Cortex of kidney (tissue), 1 donor: ENCODE results near the gene ATL1.

ENCODE experiments used
- DNase-seq: peaks from one replicate; lab custom pipeline; 2025; lab: John Stamatoyannopoulos, UW

ATL1 gene

DNA sequence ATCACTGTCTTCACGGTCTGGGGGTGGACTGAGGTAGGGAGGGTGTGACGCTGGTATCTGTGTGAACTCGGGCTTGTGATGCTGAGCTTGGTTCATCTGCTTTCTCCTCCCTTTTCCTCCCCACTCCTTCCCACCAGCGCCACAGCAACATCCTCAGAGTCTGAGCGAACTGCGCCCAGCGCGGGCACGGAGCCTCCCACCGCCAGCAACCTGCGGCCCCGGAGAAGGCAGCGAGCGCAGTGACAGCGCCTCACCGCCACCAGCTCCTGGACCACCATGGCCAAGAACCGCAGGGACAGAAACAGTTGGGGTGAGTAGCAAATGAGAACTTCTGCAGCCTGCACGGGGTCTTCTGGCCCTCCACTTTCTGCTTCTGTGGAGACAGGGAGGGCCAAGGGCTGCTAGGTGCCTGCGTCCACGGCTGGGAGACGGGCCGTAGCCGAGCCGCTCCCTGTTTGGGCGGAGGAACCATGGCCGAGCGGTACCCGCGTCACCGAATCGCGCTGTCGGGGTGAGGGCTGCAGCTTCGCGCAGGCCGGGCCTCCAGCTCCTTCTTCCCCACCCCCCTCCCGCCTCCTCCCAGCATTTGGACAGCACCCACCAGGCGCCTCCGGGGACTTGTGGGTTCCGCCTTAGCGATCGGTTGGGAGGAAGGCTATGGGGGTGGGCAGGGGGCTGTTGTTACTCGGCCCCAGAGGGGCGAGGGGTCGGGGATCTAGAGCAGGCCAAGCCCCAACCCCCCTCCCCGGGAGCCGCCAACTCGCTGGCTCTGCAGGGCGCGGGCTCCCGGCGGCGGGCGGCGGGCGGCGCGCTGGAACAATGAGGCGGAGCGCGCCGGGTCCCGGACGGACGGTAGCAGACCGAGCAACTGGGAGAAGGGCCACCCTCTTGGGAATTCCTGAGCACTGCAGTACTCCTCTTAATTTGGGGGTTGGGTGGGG lies at the start of gene ATL1:
Gene ATL1, plus strand, starts transcription at position 156 of the 941 bp plus-strand sequence. Its CDS starts 121 bp downstream, at position 277.
- peak; percentile 30 for DNase-seq

- DNase-seq = no peak
These were observed 49.8 kb upstream of the ATL1 start for GRCh38 chr14:50510157-50510556.

GRCh38 chr14:50512463-50512862 lies 47.5 kb upstream of the ATL1 start:
- no peak for DNase-seq

DNA sequence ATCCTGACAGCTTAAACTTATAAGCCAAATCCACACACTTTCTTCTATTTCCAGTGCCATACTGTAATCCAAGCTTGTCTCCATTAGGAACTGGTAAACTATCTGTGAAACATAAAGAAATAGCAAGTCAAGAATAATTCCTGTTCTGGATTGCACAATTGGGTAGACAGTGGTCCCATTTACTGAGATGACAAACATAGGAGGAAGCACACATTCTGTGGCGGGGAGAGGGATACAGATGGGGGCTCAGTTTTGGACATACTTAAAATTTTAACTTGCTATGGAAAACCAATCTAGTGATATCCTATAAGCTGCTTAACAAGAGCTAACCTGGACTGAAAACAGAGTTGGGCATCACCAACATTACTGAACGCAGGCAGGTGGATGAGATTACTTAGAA lies 43.9 kb upstream of the ATL1 start:
- DNase-seq = no peak

GRCh38 chr14:50520947-50521815 lies 38.8 kb upstream of the ATL1 start:
- DNase-seq = no peak

GRCh38 chr14:50521912-50522341 lies 38.0 kb upstream of the ATL1 start:
- no peak for DNase-seq

DNA sequence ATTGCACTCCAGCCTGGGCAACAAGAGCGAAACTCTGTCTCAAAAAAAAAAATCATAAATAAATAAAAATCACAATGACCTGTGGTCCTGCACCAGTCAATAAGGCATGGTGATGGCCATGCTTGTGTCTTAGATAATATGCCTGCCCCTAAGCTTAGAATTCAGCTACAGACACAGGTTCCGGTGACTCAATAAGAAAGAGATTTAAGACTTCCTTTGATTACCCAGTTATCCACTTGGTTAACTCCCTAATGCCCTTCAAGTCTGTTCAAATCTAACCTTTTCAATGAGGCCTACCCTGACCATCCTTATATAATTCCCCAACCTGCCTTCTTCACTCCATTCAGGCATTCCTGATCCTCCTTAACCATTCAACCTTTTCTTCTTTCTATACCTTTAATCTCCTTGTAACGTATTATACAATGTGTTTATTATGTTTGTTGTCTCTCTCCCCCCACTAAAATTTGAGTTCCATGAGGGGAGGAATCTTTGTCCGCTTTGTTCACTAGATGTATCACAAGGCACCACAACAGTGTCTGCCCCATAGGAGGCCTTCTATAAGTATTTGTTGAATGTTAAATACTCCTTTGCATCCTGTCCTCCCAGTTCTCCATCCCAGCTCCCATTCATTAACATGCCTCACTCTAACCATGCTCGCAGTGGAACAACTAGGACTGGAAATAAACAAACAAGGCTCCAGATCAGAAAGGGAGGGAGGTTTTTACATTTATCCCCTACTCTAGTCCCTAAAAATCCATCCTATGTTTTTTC lies 36.5 kb upstream of the ATL1 start:
- DNase-seq = no peak

GRCh38 chr14:50524060-50524459 lies 35.9 kb upstream of the ATL1 start:
- DNase-seq = no peak

DNA sequence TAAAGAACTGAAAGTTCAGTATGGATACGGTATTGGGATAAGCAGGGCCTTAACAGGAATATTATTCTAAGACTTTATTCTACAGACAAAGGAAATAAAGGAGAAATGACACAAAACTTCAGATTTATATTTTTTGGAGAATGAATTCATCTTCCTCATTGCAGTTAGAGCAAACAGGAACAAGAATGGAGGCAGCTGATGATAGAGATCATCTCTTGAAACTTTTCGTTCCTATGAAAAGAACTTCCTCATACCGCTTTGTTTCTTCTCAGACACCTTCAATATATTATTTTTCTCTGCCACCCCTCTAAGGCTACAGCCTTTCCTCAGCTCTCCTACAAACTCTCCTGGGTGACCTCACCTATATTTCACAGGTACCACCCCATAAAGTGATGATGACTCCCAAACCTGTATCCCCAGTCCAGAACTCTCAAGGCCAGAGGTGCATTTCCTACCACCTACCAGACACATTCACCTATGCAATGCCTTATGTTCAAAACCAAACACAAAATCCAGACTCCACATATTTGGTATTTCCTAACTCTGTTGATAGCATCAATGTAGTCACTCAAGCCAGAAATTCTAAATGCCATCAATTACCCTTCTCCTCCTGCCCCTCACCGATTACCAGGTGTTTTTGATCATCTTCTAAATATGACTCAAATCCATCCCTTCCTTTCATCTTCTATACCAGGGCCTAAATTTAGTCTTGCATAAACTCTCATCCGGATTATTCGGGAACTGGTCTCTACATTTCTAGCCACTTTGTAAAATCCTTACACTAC lies 35.0 kb upstream of the ATL1 start:
- DNase-seq = no peak

DNA sequence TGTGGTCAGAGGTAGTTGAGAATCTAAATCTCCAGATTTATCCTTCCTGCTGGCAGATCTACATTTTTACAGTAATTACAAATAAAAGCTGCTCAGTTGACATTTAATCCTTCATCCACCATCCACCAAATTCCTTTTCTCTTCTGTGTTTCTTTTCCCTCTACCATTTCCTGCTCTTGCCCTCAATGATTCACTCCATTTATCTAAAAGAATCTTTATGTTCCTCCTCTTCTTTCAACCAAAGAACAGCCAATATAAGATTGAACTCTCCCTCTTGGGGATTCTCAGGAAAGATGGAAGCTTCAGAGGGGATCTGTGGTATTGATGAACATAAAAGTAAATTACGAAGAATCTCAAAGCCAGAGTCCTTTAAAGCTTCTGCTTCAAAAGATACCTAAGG lies 31.9 kb upstream of the ATL1 start:
- DNase-seq = no peak

DNA sequence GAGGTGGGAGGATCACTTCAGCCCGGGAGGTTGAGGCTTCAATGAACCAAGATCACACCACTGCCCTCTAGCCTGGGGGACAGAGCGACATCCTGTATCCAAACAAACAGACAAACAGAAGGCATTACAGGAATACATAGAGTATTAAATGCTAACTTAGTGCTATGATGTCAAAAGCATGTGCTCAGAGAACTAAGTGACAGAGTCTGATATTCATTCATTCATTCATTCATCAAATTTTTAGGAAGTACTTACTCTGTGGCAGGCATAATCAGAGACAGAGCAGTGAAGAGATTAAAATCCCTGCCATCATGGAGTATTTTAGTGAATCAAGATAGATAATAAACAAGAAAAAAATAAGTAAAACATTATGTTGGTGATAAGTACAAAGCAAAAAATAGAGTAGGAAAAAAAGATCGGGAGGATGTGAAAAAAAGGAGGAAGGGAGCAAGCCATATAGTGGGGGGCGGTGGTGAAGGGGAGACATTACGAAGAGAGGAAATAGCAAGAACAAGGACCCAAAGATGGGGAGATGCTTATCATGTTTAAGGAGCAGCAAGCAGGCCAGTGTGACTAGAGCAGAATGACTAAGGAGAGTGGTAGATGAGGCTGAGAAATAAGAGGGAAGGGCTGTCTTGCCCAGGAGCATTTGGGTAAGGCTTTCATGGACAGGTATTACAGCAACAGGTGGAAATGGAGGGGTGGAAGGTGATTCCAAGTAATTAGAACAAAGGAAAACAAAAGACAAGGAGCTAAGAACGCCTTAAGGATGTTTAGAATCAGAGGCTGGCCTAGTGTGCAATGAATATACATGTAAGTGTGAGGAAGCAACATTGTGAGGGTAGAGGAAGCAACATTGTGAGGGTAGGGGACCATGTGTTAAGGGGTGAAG lies 30.4 kb upstream of the ATL1 start:
- DNase-seq = no peak

- DNase-seq = no peak
These were observed 29.6 kb upstream of the ATL1 start for GRCh38 chr14:50530358-50530757.

GRCh38 chr14:50530794-50531365 lies 29.1 kb upstream of the ATL1 start:
- DNase-seq = no peak

GRCh38 chr14:50531595-50532501 lies 28.1 kb upstream of the ATL1 start:
- DNase-seq = no peak

DNA sequence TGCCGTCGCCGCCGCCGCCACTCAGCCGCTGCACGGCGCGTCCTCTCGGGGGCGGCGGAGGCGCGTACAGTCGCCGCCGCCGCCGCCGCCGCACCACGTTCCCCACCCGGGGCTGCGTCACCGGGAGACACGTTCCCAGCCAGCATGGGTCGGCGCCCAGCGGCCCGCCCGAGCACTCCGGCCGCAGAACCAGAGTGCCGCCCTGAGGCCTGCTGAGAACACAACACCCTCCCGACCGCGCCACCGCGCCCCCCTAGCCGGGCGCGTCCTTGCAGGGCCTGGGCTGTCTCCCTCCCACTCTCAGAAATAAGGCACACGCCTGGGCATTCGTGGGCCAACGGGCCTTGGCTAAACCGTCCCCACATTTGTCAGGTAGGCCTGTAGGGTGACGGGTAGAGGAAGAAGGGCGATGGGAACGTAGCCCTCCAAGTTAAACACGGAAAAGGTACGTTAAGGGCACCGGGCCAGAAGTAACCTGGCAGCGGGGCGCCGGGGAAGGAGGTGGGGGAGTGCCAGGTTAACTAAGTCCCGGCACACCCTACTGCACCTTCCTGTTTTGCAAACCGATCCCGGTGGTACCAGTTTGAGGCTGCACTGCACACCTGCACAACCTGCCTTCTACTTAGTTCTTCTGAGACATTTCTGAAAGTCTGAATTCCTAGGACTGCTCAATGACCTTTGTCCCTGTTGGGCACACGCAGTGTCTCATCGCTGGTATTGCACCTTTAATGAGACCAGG lies 27.3 kb upstream of the ATL1 start, which contains the start of gene MAP4K5:
Gene MAP4K5, minus strand, starts transcription at position 68 of the 739 bp plus-strand sequence. CDS start 520 bp downstream, outside the sequence.
- DNase-seq = peak; percentile 30

- no peak for DNase-seq
These were observed 26.7 kb upstream of the ATL1 start for GRCh38 chr14:50533241-50533705.

DNA sequence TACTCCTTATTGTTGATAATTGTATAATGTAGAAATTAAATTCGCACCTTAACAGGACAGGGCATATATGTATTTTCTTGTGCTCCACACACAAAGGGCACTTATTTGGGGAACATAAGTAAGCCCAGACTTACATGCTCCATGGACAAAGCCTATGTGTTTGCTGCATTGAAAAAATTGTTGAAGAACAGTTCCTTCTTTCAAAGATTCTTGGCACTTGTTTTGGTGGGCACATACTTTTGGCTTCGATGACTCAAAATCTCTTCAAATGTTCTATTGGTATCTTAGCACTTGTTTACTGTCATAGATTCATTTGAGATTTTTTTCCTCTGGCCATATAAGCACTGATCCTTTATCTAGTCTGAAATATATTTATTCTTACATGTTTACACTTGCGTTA lies 26.1 kb upstream of the ATL1 start:
- no peak for DNase-seq

GRCh38 chr14:50534416-50534815 lies 25.5 kb upstream of the ATL1 start:
- no peak for DNase-seq
